HEK293 (cell line): ENCODE measurements around the gene ELAVL1.

Experiments used
- CTCF ChIA-PET: fragments of 350-600 bp; formaldehyde crosslinking; extraction: SDS; loops from one replicate; lab custom pipeline; 2021; ENCODE audit warnings: antibody characterized with exemption; lab: Yijun Ruan, JAX
- POLR2A ChIA-PET: fragments of 300-600 bp; formaldehyde crosslinking; extraction: SDS; loops from one replicate; lab custom pipeline; 2020; ENCODE audit warnings: antibody characterized with exemption, inconsistent platforms; lab: Yijun Ruan, JAX
- H3K27ac ChIP-seq: fragments of 200-500 bp; sonication (Bioruptor generic); 2 replicates; pipeline ENCODE4 v1.5.1; 2014; ENCODE audit warnings: low read depth, low read length, control low read depth, inconsistent platforms; ENCODE audit errors: extremely low read depth
- H3K36me3 ChIP-seq, 2 experiments: fragments of 200-500 bp in 1 of 2; sonication (Bioruptor generic) in 1 of 2; 1 replicate in 1 of 2; 2 replicates in 1 of 2; pipeline ENCODE4 v1.5.1; 2014 to 2017; ENCODE audit warnings: inconsistent platforms in 2 of 2, low read length in 2 of 2; ENCODE audit not compliant: control insufficient read depth in 2 of 2, insufficient read depth in 1 of 2
- H3K4me1 ChIP-seq: fragments of 200-500 bp; sonication (Bioruptor generic); 2 replicates; pipeline ENCODE4 v1.5.1; 2014; ENCODE audit warnings: mild to moderate bottlenecking, low read length, inconsistent platforms; ENCODE audit not compliant: control insufficient read depth, insufficient read depth
- H3K4me3 ChIP-seq: 2 replicates; pipeline ENCODE4 v1.5.1; 2011; ENCODE audit warnings: low read depth, mild to moderate bottlenecking, control low read depth, low read length, moderate library complexity
- H3K9me3 ChIP-seq: fragments of 200-500 bp; sonication (Bioruptor generic); 2 replicates; pipeline ENCODE4 v1.5.1; 2014; ENCODE audit warnings: low read depth, low read length, inconsistent platforms; ENCODE audit not compliant: control insufficient read depth, insufficient read depth
- EGR2 ChIP-seq: fragments of 450-650 bp; formaldehyde crosslinking; IDR thresholded peaks from 2 replicates; pipeline ENCODE4 v1.5.1; 2016; ENCODE audit warnings: low read depth, missing biosample characterization, missing genetic modification characterization
- MYNN ChIP-seq: fragments of 450-650 bp; formaldehyde crosslinking; IDR thresholded peaks from 2 replicates; pipeline ENCODE4 v1.5.1; 2016; ENCODE audit warnings: missing biosample characterization, missing genetic modification characterization, borderline replicate concordance
- PBX3 ChIP-seq: sonication (generic); formaldehyde crosslinking; IDR thresholded peaks from 2 replicates; pipeline ENCODE4 v1.8.1; 2022; ENCODE audit warnings: mild to moderate bottlenecking, moderate library complexity, missing genetic modification reagents
- SP3 ChIP-seq: fragments of 450-650 bp; formaldehyde crosslinking; IDR thresholded peaks from 2 replicates; pipeline ENCODE4 v1.5.1; 2016; ENCODE audit warnings: missing biosample characterization, missing genetic modification characterization
- TCF7L2 ChIP-seq: IDR thresholded peaks from 2 replicates; pipeline ENCODE4 v1.6.1; 2011; ENCODE audit warnings: low read depth, mild to moderate bottlenecking, inconsistent platforms, low read length, moderate library complexity, borderline replicate concordance
- YY2 ChIP-seq: fragments of 450-650 bp; formaldehyde crosslinking; IDR thresholded peaks from 2 replicates; pipeline ENCODE4 v1.5.1; 2016; ENCODE audit warnings: missing biosample characterization, missing genetic modification characterization
- ZFHX2 ChIP-seq: fragments of 450-650 bp; formaldehyde crosslinking; conservative IDR thresholded peaks from 2 replicates; pipeline ENCODE4 v1.5.1; 2016; ENCODE audit warnings: missing biosample characterization, missing genetic modification characterization
- ZFP37 ChIP-seq: fragments of 450-650 bp; formaldehyde crosslinking; IDR thresholded peaks from 2 replicates; pipeline ENCODE4 v1.5.1; 2016; ENCODE audit warnings: missing biosample characterization, missing genetic modification characterization
- ZFP41 ChIP-seq: fragments of 450-650 bp; formaldehyde crosslinking; IDR thresholded peaks from 2 replicates; pipeline ENCODE4 v1.5.1; 2016; ENCODE audit warnings: missing biosample characterization, missing genetic modification characterization, borderline replicate concordance
- ZIC2 ChIP-seq: fragments of 450-650 bp; formaldehyde crosslinking; IDR thresholded peaks from 2 replicates; pipeline ENCODE4 v1.5.1; 2016; ENCODE audit warnings: missing biosample characterization, missing genetic modification characterization
- ZNF140 ChIP-seq: fragments of 450-650 bp; formaldehyde crosslinking; IDR thresholded peaks from 2 replicates; pipeline ENCODE4 v1.5.1; 2016; ENCODE audit warnings: missing biosample characterization, missing genetic modification characterization
- ZNF211 ChIP-seq: fragments of 450-650 bp; formaldehyde crosslinking; IDR thresholded peaks from 2 replicates; pipeline ENCODE4 v1.5.1; 2016; ENCODE audit warnings: low read depth, missing biosample characterization, missing genetic modification characterization
- ZNF341 ChIP-seq: fragments of 450-650 bp; formaldehyde crosslinking; IDR thresholded peaks from 2 replicates; pipeline ENCODE4; 2016; ENCODE audit warnings: low read depth, missing biosample characterization, missing genetic modification characterization
- ZNF398 ChIP-seq: fragments of 450-650 bp; formaldehyde crosslinking; IDR thresholded peaks from 2 replicates; pipeline ENCODE4 v1.5.1; 2017; ENCODE audit warnings: missing biosample characterization, missing genetic modification characterization
- ZNF423 ChIP-seq: fragments of 450-650 bp; formaldehyde crosslinking; IDR thresholded peaks from 2 replicates; pipeline ENCODE4 v1.5.1; 2016; ENCODE audit warnings: missing biosample characterization, missing genetic modification characterization
- ZNF571 ChIP-seq: fragments of 450-650 bp; formaldehyde crosslinking; IDR thresholded peaks from 2 replicates; pipeline ENCODE4 v1.5.0; 2017; ENCODE audit warnings: missing biosample characterization, missing genetic modification characterization
- ZNF610 ChIP-seq: fragments of 450-650 bp; formaldehyde crosslinking; IDR thresholded peaks from 2 replicates; pipeline ENCODE4 v1.5.1; 2016; ENCODE audit warnings: missing biosample characterization, missing genetic modification characterization, borderline replicate concordance
- ZNF658 ChIP-seq: fragments of 450-650 bp; formaldehyde crosslinking; IDR thresholded peaks from 2 replicates; pipeline ENCODE4; 2016; ENCODE audit warnings: missing biosample characterization, missing genetic modification characterization
- ZSCAN30 ChIP-seq: fragments of 450-650 bp; IDR thresholded peaks from 2 replicates; pipeline ENCODE4 v1.5.1; 2018; ENCODE audit warnings: missing biosample characterization, mild to moderate bottlenecking, missing genetic modification characterization, moderate library complexity
- TF ChIP-seq, protein P1 (sequence below): fragments of 450-650 bp; IDR thresholded peaks from 2 replicates; pipeline ENCODE4 v1.5.1; 2018; ENCODE audit warnings: missing biosample characterization, missing genetic modification characterization
- TF ChIP-seq, protein P2 (sequence below): fragments of 450-650 bp; formaldehyde crosslinking; IDR thresholded peaks from 2 replicates; pipeline ENCODE4 v1.5.1; 2016; ENCODE audit warnings: missing biosample characterization, missing genetic modification characterization

ELAVL1 gene

DNA sequence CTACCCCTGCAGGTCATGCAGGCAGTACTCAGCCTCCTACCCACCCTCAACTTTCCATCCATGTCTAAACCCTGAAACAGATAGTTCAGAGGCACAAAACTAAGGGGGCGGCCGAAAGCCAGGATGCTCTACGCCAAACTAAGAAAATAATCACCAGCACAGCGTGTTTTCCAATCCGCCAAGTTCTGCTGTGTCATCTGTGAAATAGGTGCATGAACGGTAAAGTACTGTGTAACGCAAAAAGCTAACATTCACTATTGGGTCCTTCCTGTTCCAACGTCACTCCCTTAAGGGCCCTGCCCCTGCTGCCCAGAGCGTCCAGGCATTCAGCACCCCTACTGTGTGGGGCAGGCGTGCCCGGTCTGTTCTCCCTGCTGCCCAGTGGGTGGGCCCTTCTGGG is 49.7 kb downstream of the ELAVL1 start:
- Histone ChIP-seq H3K27ac (no peak overlapping the region), H3K4me3 (no peak overlapping the region), H3K9me3 (no peaks in the 10 kb centered on the region), H3K4me1 (no peaks in the 10 kb centered on the region), H3K36me3 (peaks cover 2 to 25% of the 10 kb centered on the region in 2 experiments)
- ChIA-PET POLR2A (no interaction called here), CTCF (interaction anchor here (1.4 kb wide), 1 partner anchor 47 kb away, joined by 4 read pairs; no protein-coding TSS in a partner anchor)
- TF ChIP-seq ZIC2 (tag by site-specific recombination) (peak; percentile 48), ZFHX2 (tag by site-specific recombination) (no peak)

DNA sequence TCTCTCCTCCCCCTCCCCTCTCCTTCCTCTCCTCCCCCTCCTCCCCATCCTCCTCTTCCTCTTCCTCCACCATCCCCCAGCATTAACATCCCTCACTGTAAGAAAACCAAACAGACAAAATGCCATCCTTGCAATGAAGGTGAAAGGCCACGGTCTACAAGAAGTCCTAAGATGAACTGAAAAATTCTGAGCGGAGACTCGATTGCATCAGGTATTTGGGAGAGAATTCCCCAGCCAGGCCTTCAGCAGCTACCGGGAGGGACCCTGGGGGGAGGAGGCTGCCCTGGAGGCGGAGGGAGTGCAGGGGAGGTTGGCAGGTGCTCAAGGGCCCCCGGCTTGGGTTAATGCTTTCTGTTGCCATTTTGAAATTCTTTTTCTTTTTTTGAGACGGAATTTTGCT is 51.9 kb downstream of the ELAVL1 start:
- CTCF ChIA-PET, result interaction anchor here (0.6 kb wide), 1 partner anchor 313 kb away, joined by 4 read pairs; no protein-coding TSS in a partner anchor

DNA sequence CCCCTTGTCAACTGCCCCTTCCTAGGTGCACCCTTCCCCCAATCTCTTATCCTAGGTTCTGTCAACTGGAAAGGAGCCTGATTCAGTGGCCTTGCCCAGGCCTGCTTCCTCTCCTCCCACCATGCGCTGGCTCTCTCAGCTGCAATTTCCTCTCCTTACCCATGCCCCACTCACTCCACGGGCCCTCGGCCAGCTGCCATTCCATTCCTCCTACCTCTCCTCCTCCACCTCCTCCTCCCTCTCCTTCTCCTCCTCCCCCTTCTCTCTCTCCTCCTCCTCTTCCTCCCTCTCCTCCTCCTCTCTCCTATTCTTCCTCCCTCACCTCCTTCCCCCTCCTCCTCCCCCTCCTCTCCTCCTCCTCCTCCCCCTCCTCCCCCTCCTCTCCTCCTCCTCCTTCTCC is 52.4 kb downstream of the ELAVL1 start:
- CTCF ChIA-PET, result no interaction called here
- Histone ChIP-seq H3K27ac (no peak overlapping the region), H3K9me3 (no peaks in the 10 kb centered on the region), H3K4me1 (no peaks in the 10 kb centered on the region), H3K4me3 (no peak overlapping the region), H3K36me3 (peaks cover 0 to 5% of the 10 kb centered on the region in 2 experiments; a peak in 2 of 3 replicates)
- TF ChIP-seq ZSCAN30 (no peak), ZNF398 (tag by site-specific recombination) (peak; percentile 48), ZNF571 (tag by site-specific recombination) (no peak), PBX3 (CRISPR knock-in tag) (no peak), YY2 (tag by site-specific recombination) (no peak), ZFHX2 (tag by site-specific recombination) (peak; percentile 98), ZNF341 (tag by site-specific recombination) (peak; percentile 55), ZNF610 (tag by site-specific recombination) (no peak), EGR2 (tag by site-specific recombination) (peak; percentile 97), ZNF140 (no peak; the same call in 1 of the 2 replicates), ZNF423 (tag by site-specific recombination) (no peak), ZFP37 (tag by site-specific recombination) (no peak), ZFP41 (tag by site-specific recombination) (no peak)
- TF ChIP-seq, protein P1, sequence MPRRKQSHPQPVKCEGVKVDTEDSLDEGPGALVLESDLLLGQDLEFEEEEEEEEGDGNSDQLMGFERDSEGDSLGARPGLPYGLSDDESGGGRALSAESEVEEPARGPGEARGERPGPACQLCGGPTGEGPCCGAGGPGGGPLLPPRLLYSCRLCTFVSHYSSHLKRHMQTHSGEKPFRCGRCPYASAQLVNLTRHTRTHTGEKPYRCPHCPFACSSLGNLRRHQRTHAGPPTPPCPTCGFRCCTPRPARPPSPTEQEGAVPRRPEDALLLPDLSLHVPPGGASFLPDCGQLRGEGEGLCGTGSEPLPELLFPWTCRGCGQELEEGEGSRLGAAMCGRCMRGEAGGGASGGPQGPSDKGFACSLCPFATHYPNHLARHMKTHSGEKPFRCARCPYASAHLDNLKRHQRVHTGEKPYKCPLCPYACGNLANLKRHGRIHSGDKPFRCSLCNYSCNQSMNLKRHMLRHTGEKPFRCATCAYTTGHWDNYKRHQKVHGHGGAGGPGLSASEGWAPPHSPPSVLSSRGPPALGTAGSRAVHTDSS (tag by site-specific recombination), result 0 out of 2 replicates have a peak, but pooled peaks have one; percentile 15
- POLR2A ChIA-PET, result interaction anchor here (4.0 kb wide), 1 partner anchor 10 kb away, joined by 35 read pairs; the partner anchor contains the start of gene TIMM44

More for the DNA sequence above, 51.9 kb downstream of the ELAVL1 start:
- no peak overlapping the region for H3K27ac ChIP-seq
- TF ChIP-seq, protein P1 (tag by site-specific recombination), result 0 out of 2 replicates have a peak, but pooled peaks have one; percentile 3
- TF ChIP-seq ZNF658 (tag by site-specific recombination), result no peak
- TF ChIP-seq TCF7L2, result no peak
- TF ChIP-seq MYNN (tag by site-specific recombination), result no peak
- TF ChIP-seq, protein P2, sequence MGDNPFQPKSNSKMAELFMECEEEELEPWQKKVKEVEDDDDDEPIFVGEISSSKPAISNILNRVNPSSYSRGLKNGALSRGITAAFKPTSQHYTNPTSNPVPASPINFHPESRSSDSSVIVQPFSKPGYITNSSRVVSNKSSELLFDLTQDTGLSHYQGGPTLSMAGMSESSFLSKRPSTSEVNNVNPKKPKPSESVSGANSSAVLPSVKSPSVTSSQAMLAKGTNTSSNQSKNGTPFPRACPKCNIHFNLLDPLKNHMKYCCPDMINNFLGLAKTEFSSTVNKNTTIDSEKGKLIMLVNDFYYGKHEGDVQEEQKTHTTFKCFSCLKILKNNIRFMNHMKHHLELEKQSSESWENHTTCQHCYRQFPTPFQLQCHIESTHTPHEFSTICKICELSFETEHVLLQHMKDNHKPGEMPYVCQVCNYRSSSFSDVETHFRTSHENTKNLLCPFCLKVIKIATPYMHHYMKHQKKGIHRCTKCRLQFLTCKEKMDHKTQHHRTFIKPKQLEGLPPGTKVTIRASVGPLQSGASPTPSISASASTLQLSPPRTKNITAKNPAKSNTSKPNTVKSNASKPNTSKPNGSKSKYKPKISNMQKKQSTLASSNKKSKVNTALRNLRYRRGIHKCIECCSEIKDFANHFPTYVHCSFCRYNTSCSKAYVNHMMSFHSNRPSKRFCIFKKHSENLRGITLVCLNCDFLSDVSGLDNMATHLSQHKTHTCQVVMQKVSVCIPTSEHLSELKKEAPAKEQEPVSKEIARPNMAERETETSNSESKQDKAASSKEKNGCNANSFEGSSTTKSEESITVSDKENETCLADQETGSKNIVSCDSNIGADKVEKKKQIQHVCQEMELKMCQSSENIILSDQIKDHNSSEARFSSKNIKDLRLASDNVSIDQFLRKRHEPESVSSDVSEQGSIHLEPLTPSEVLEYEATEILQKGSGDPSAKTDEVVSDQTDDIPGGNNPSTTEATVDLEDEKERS (tag by site-specific recombination), result no peak
- no peak for TF ChIP-seq ZNF211 (tag by site-specific recombination)
- TF ChIP-seq SP3 (tag by site-specific recombination), result no peak
- no peak for TF ChIP-seq ZFHX2 (tag by site-specific recombination)
- H3K4me1 ChIP-seq, result no peaks in the 10 kb centered on the region
- no peak overlapping the region for H3K4me3 ChIP-seq
- POLR2A ChIA-PET, result interaction anchor here (4.0 kb wide), 1 partner anchor 10 kb away, joined by 35 read pairs; the partner anchor contains the start of gene TIMM44
- no peaks in the 10 kb centered on the region for H3K9me3 ChIP-seq
- peaks cover 0 to 10% of the 10 kb centered on the region in 2 experiments; a peak in 2 of 3 replicates for H3K36me3 ChIP-seq
